ENCODE data around the gene ITGA7. TPM values are rescaled to one million over a fixed set of nuclear protein-coding genes. Genes with fewer than 3 reads are reported as not detected.

ITGA7 gene
- total RNA-seq, 4 donors from 2014 or later: 9.5 to 20.6 (median 15.8) TPM

GRCh38 chr12:55683676-55684075 is 24.0 kb downstream of the ITGA7 start:
- no peak for DNase-seq (ENCODE audit: low spot score in 2 of 2)
- Histone ChIP-seq H3K4me1 (peaks cover 9% of the 10 kb centered on the region), H3K4me3 (no peak overlapping the region), H3K27me3 (peaks cover 12% of the 10 kb centered on the region), H3K27ac (no peak overlapping the region), H3K36me3 (no peaks in the 10 kb centered on the region), H3K9me3 (no peaks in the 10 kb centered on the region)
- TF ChIP-seq CTCF (IDR thresholded peaks at IDR 0.05): no peak
- TF ChIP-seq EP300 (IDR thresholded peaks at IDR 0.05): no peak
- TF ChIP-seq POLR2A (IDR thresholded peaks at IDR 0.05): no peak
- TF ChIP-seq POLR2AphosphoS5 (IDR thresholded peaks at IDR 0.05): no peak
- WGBS: 80% methylated on average over 7 of the region's 7 CpGs

- Histone ChIP-seq H3K4me1 (peaks cover 9% of the 10 kb centered on the region), H3K9me3 (no peaks in the 10 kb centered on the region), H3K36me3 (no peaks in the 10 kb centered on the region), H3K27ac (no peak overlapping the region), H3K27me3 (peaks cover 12% of the 10 kb centered on the region), H3K4me3 (no peak overlapping the region)
- 92% methylated on average over 11 of the region's 13 CpGs for WGBS
- TF ChIP-seq POLR2A (IDR thresholded peaks at IDR 0.05): no peak
- no peak for TF ChIP-seq EP300 (IDR thresholded peaks at IDR 0.05)
- no peak for TF ChIP-seq CTCF (IDR thresholded peaks at IDR 0.05)
- TF ChIP-seq POLR2AphosphoS5 (IDR thresholded peaks at IDR 0.05): no peak
- DNase-seq (ENCODE audit: low spot score in 2 of 2): no peak
Measured at GRCh38 chr12:55682087-55682796, 25.5 kb downstream of the ITGA7 start.

- DNase-seq (ENCODE audit: low spot score in 2 of 2): no peak
- peaks cover 12% of the 10 kb centered on the region for H3K27me3 ChIP-seq
- TF ChIP-seq POLR2A (IDR thresholded peaks at IDR 0.05): no peak
- TF ChIP-seq CTCF (IDR thresholded peaks at IDR 0.05): peak in 1 of 2 donors; percentile 3
- TF ChIP-seq POLR2AphosphoS5 (IDR thresholded peaks at IDR 0.05): no peak
- TF ChIP-seq EP300 (IDR thresholded peaks at IDR 0.05): no peak
- no peak overlapping the region for H3K27ac ChIP-seq
- peaks cover 9% of the 10 kb centered on the region for H3K4me1 ChIP-seq
- H3K9me3 ChIP-seq: no peaks in the 10 kb centered on the region
- H3K36me3 ChIP-seq: no peaks in the 10 kb centered on the region
- no peak overlapping the region for H3K4me3 ChIP-seq
- 12% methylated on average over 15 of the region's 17 CpGs for whole genome bisulfite sequencing
Measured at GRCh38 chr12:55681142-55682077, 26.3 kb downstream of the ITGA7 start.

- Histone ChIP-seq H3K9me3 (no peaks in the 10 kb centered on the region), H3K4me3 (no peak overlapping the region), H3K27ac (no peak overlapping the region), H3K36me3 (no peaks in the 10 kb centered on the region), H3K27me3 (peaks cover 5% of the 10 kb centered on the region), H3K4me1 (peaks cover 9% of the 10 kb centered on the region)
- 85% methylated on average over 5 of the region's 5 CpGs for WGBS
- DNase-seq (ENCODE audit: low spot score in 2 of 2): no peak
- TF ChIP-seq POLR2AphosphoS5 (IDR thresholded peaks at IDR 0.05) (no peak), EP300 (IDR thresholded peaks at IDR 0.05) (no peak), POLR2A (IDR thresholded peaks at IDR 0.05) (no peak), CTCF (IDR thresholded peaks at IDR 0.05) (no peak)
Measured at GRCh38 chr12:55679691-55680090, 28.0 kb downstream of the ITGA7 start.

GRCh38 chr12:55676707-55677106 is 31.0 kb downstream of the ITGA7 start:
- H3K4me1 ChIP-seq: peaks cover 7% of the 10 kb centered on the region
- no peak overlapping the region for H3K4me3 ChIP-seq
- no peak for TF ChIP-seq EP300 (IDR thresholded peaks at IDR 0.05)
- no peak for TF ChIP-seq POLR2AphosphoS5 (IDR thresholded peaks at IDR 0.05)
- no peak for TF ChIP-seq POLR2A (IDR thresholded peaks at IDR 0.05)
- TF ChIP-seq CTCF (IDR thresholded peaks at IDR 0.05): no peak
- no peaks in the 10 kb centered on the region for H3K9me3 ChIP-seq
- DNase-seq (ENCODE audit: low spot score in 2 of 2): no peak
- H3K27ac ChIP-seq: no peak overlapping the region
- 60% methylated on average over 6 of the region's 6 CpGs for WGBS
- H3K27me3 ChIP-seq: peaks cover 5% of the 10 kb centered on the region
- H3K36me3 ChIP-seq: no peaks in the 10 kb centered on the region
